ENCODE measurements around the gene ABCC4. TPM values are rescaled to one million over a fixed set of nuclear protein-coding genes. Genes with fewer than 3 reads are reported as not detected.

Gene ABCC4, protein sequence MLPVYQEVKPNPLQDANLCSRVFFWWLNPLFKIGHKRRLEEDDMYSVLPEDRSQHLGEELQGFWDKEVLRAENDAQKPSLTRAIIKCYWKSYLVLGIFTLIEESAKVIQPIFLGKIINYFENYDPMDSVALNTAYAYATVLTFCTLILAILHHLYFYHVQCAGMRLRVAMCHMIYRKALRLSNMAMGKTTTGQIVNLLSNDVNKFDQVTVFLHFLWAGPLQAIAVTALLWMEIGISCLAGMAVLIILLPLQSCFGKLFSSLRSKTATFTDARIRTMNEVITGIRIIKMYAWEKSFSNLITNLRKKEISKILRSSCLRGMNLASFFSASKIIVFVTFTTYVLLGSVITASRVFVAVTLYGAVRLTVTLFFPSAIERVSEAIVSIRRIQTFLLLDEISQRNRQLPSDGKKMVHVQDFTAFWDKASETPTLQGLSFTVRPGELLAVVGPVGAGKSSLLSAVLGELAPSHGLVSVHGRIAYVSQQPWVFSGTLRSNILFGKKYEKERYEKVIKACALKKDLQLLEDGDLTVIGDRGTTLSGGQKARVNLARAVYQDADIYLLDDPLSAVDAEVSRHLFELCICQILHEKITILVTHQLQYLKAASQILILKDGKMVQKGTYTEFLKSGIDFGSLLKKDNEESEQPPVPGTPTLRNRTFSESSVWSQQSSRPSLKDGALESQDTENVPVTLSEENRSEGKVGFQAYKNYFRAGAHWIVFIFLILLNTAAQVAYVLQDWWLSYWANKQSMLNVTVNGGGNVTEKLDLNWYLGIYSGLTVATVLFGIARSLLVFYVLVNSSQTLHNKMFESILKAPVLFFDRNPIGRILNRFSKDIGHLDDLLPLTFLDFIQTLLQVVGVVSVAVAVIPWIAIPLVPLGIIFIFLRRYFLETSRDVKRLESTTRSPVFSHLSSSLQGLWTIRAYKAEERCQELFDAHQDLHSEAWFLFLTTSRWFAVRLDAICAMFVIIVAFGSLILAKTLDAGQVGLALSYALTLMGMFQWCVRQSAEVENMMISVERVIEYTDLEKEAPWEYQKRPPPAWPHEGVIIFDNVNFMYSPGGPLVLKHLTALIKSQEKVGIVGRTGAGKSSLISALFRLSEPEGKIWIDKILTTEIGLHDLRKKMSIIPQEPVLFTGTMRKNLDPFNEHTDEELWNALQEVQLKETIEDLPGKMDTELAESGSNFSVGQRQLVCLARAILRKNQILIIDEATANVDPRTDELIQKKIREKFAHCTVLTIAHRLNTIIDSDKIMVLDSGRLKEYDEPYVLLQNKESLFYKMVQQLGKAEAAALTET (N-terminal part only)
- total RNA-seq: 7.5 and 10.7 TPM in 2 replicates
- long read RNA-seq, full-length matches to known transcripts: 2 of 27 reads
- long read RNA-seq, partial matches to known transcripts: 17 of 27 reads
- long read RNA-seq, other reads (novel, unspliced or antisense): 8 of 27 reads

DNA sequence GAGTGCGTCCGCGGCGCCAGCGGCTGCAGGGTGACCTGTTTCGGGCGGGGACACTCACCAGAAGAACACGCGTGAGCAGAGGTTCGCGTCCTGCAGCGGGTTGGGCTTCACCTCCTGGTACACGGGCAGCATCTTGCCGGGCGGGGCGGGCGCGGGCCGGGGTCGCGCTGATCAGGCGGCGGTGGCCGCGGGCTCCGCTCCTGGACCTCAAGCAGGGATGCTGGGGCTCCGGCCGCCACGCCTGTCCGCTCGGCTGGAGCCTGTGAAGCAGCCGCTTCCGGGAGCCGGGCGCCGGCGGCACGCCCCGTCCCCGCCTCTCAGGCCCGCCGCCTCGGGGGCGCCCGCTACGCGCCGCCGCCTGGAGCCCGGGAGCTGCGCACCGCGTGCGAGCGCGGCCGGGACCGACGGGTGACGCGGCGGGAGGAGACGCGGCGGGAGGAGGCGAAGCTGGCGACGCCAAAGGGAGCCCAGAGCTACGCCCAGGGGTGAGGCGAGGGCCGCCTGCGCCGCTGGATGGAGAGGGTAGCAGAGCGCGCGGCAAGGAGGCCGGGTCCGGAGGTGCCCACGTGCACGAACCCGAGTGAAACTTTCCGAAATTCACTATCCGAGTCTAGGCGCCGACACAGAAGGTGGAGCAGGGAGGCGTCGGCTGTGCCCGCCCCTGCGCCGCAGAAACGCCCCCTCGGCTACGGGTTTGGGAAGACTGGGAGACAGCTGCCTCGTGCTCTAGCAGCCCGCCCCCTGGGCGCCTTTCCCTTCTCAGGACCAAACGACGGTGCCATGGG lies at the start of gene ABCC4:
Gene ABCC4, minus strand, starts transcription at position 269 of the 785 bp plus-strand sequence. Its CDS starts 137 bp downstream, at position 132.
- Mint-ChIP-seq H3K27ac (peak within 1 kb of the TSS; percentile 91), H3K9me3 (ENCODE audit: low read depth) (no peaks in the 10 kb centered on the region), H3K36me3 (ENCODE audit: insufficient read depth) (no peaks in the 10 kb centered on the region), H3K4me1 (ENCODE audit: low read depth) (peaks cover 19% of the 10 kb centered on the region), H3K27me3 (peaks cover 27% of the 10 kb centered on the region), H3K4me3 (ENCODE audit: low read depth) (peak within 1 kb of the TSS; percentile 77)
- TF ChIP-seq CTCF (IDR thresholded peaks at IDR 0.05; ENCODE audit: unreplicated experiment): no peak
- DNase-seq (ENCODE audit: low spot score, unreplicated experiment): peak; percentile 47

DNA sequence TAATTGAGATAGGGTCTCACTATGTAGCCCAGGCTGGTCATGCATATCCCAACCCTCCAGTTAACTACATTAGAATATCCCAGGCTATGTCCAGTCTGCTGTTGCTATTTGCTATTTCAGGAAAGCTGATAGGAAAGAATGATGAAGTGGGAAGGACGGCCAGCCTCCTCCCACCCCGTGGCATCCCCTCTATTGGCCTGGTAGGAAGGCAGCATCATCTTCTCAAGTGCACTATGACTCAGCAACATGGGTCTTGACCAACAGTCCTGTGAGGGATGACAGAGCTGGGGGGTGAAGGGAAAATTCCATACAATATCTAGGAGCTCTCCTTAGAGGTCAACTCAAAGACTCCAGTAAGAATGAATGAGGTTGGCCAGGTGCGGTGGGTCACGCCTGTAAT lies 48.0 kb upstream of the ABCC4 start:
- H3K27me3 Mint-ChIP-seq: no peaks in the 10 kb centered on the region
- no peak overlapping the region for H3K27ac Mint-ChIP-seq
- DNase-seq (ENCODE audit: low spot score, unreplicated experiment): no peak
- peaks cover 4% of the 10 kb centered on the region for H3K4me1 Mint-ChIP-seq (ENCODE audit: low read depth)
- peaks cover 2% of the 10 kb centered on the region for H3K36me3 Mint-ChIP-seq (ENCODE audit: insufficient read depth)
- H3K4me3 Mint-ChIP-seq (ENCODE audit: low read depth): no peak overlapping the region
- TF ChIP-seq CTCF (IDR thresholded peaks at IDR 0.05; ENCODE audit: unreplicated experiment): no peak
- H3K9me3 Mint-ChIP-seq (ENCODE audit: low read depth): peaks cover 9% of the 10 kb centered on the region

DNA sequence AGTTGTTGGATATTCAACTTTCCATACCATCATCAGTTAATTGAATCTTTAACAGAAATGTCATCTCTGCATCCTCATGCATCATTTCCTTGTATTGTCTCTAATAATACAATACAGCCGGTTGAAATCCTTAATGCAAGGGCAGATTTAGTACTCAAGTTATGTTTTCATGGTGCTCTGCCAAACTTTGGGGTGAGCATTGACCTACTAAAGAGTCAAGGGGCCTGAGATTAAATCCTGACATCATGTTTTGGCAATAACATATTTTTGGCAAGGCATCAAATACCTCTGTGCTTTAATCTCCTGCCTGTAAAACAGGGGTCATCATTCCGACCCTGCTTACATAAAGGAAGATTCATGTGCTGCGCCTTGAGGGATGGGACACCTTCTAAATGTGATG lies 42.7 kb upstream of the ABCC4 start:
- Mint-ChIP-seq H3K27ac (no peak overlapping the region), H3K4me1 (ENCODE audit: low read depth) (peaks cover 2% of the 10 kb centered on the region), H3K9me3 (ENCODE audit: low read depth) (no peaks in the 10 kb centered on the region)

GRCh38 chr13:95341441-95341840 lies 40.2 kb upstream of the ABCC4 start:
- H3K4me1 Mint-ChIP-seq (ENCODE audit: low read depth): peaks cover 2% of the 10 kb centered on the region
- TF ChIP-seq CTCF (IDR thresholded peaks at IDR 0.05; ENCODE audit: unreplicated experiment): no peak
- no peak overlapping the region for H3K27ac Mint-ChIP-seq
- H3K9me3 Mint-ChIP-seq (ENCODE audit: low read depth): no peaks in the 10 kb centered on the region
- H3K4me3 Mint-ChIP-seq (ENCODE audit: low read depth): no peak overlapping the region
- H3K36me3 Mint-ChIP-seq (ENCODE audit: insufficient read depth): no peaks in the 10 kb centered on the region
- H3K27me3 Mint-ChIP-seq: no peaks in the 10 kb centered on the region
- DNase-seq (ENCODE audit: low spot score, unreplicated experiment): no peak

More for the DNA sequence above, 42.7 kb upstream of the ABCC4 start:
- DNase-seq (ENCODE audit: low spot score, unreplicated experiment): no peak
- H3K36me3 Mint-ChIP-seq (ENCODE audit: insufficient read depth): no peaks in the 10 kb centered on the region
- no peak overlapping the region for H3K4me3 Mint-ChIP-seq (ENCODE audit: low read depth)
- no peak for TF ChIP-seq CTCF (IDR thresholded peaks at IDR 0.05; ENCODE audit: unreplicated experiment)
- no peaks in the 10 kb centered on the region for H3K27me3 Mint-ChIP-seq
